HG03066 (cell line): ENCODE measurements around the gene KCNMB2.
A peak's percentile ranks its signal among the peaks of the same experiment; 100 is the strongest.

Source experiments
- ATAC-seq: cut with Tn5 transposase; IDR thresholded peaks from one replicate; pipeline ENCODE4 v1.9.1; 2021; ENCODE audit warnings: low read depth; ENCODE audit not compliant: unreplicated experiment

KCNMB2 gene

GRCh38 chr3:178795349-178795748 lies 259.1 kb downstream of the KCNMB2 start:
- no peak for ATAC-seq

GRCh38 chr3:178802259-178802658 lies 266.0 kb downstream of the KCNMB2 start:
- peak; percentile 53 for ATAC-seq

- no peak for ATAC-seq
These were observed 266.9 kb downstream of the KCNMB2 start for GRCh38 chr3:178802993-178803693.

GRCh38 chr3:178804606-178805005 lies 268.4 kb downstream of the KCNMB2 start:
- no peak for ATAC-seq

GRCh38 chr3:178805741-178806140 lies 269.5 kb downstream of the KCNMB2 start:
- no peak for ATAC-seq

GRCh38 chr3:178806651-178807050 lies 270.4 kb downstream of the KCNMB2 start:
- no peak for ATAC-seq

- ATAC-seq, result no peak
These were observed 271.5 kb downstream of the KCNMB2 start for GRCh38 chr3:178807694-178808093.

- ATAC-seq, result no peak
These were observed 272.5 kb downstream of the KCNMB2 start for GRCh38 chr3:178808748-178809147.

GRCh38 chr3:178810181-178810580 lies 273.9 kb downstream of the KCNMB2 start:
- ATAC-seq, result no peak

GRCh38 chr3:178822722-178823121 lies 286.5 kb downstream of the KCNMB2 start:
- ATAC-seq, result no peak

- ATAC-seq, result no peak
These were observed 286.9 kb downstream of the KCNMB2 start for GRCh38 chr3:178823150-178823549.

- no peak for ATAC-seq
These were observed 287.5 kb downstream of the KCNMB2 start for GRCh38 chr3:178823591-178824246.

GRCh38 chr3:178826435-178827123 lies 290.3 kb downstream of the KCNMB2 start:
- ATAC-seq, result peak; percentile 64

- ATAC-seq, result no peak
These were observed 291.1 kb downstream of the KCNMB2 start for GRCh38 chr3:178827285-178827856.

- ATAC-seq, result no peak
These were observed 297.5 kb downstream of the KCNMB2 start for GRCh38 chr3:178833695-178834094.

- ATAC-seq, result no peak
These were observed 298.8 kb downstream of the KCNMB2 start for GRCh38 chr3:178835033-178835432.

- no peak for ATAC-seq
These were observed 301.3 kb downstream of the KCNMB2 start for GRCh38 chr3:178837512-178837911.

- no peak for ATAC-seq
These were observed 304.4 kb downstream of the KCNMB2 start for GRCh38 chr3:178840586-178840985.

- no peak for ATAC-seq
These were observed 304.8 kb downstream of the KCNMB2 start for GRCh38 chr3:178841011-178841410.

GRCh38 chr3:178844916-178845315 lies 308.7 kb downstream of the KCNMB2 start:
- ATAC-seq, result no peak

GRCh38 chr3:178845420-178846118 lies 309.3 kb downstream of the KCNMB2 start:
- no peak for ATAC-seq
